IMR-90 (cell line): Measurements from ENCODE around the gene SLIT3. TPM values are rescaled to one million over a fixed set of nuclear protein-coding genes. Genes with fewer than 3 reads are reported as not detected.

Source experiments
- ATAC-seq: fragments of 200-7000 bp; cut with Tn5 transposase; 2 replicates; pipeline ENCODE4 v1.9.1; 2020; ENCODE audit warnings: low read depth, mild to moderate bottlenecking, moderate library complexity
- BruUV-seq: library from RNA; stranded (reverse); fragments of 400-500 nt; replicated peaks from 2 replicates; lab custom pipeline; 2021; lab: Mats Ljungman, UMichigan
- CTCF ChIA-PET: fragments of 300-600 bp; formaldehyde crosslinking; extraction: SDS; loops from one replicate; lab custom pipeline; 2021; ENCODE audit warnings: antibody characterized with exemption; lab: Yijun Ruan, JAX
- POLR2A ChIA-PET: fragments of 300-600 bp; sonication (Branson Sonifier 250); formaldehyde crosslinking; loops from one replicate; lab custom pipeline; 2022; ENCODE audit warnings: antibody characterized with exemption; ENCODE audit not compliant: unreplicated experiment; lab: Charles Lee
- DNase-seq: peaks from one replicate; pipeline ENCODE4 v3.0.0; 2013
- H2AFZ ChIP-seq: replicated peaks from 2 replicates; pipeline ENCODE3; 2013; ENCODE audit warnings: low read length, mild to moderate bottlenecking; ENCODE audit not compliant: poor library complexity
- H2AK5ac ChIP-seq: 2 replicates; pipeline ENCODE4 v1.6.1; 2013; ENCODE audit warnings: low read depth, low read length, inconsistent platforms
- H2AK9ac ChIP-seq: replicated peaks from 2 replicates; pipeline ENCODE3; 2013; ENCODE audit warnings: mild to moderate bottlenecking, low read depth, low read length, moderate library complexity; ENCODE audit not compliant: poor library complexity
- H2BK120ac ChIP-seq: 2 replicates; pipeline ENCODE4 v1.6.1; 2013; ENCODE audit warnings: low read depth, low read length, inconsistent platforms
- H2BK15ac ChIP-seq: 3 replicates; pipeline ENCODE4 v1.6.1; 2013; ENCODE audit warnings: low read depth, low read length, inconsistent platforms
- H2BK20ac ChIP-seq: 2 replicates; pipeline ENCODE4 v1.6.1; 2013; ENCODE audit warnings: low read depth, mild to moderate bottlenecking, inconsistent platforms, low read length, moderate library complexity
- H2BK5ac ChIP-seq: 2 replicates; pipeline ENCODE4 v1.6.1; 2013; ENCODE audit warnings: mild to moderate bottlenecking, low read depth, low read length, inconsistent platforms; ENCODE audit not compliant: poor library complexity, severe bottlenecking
- H3K14ac ChIP-seq: replicated peaks from 2 replicates; pipeline ENCODE4 v1.6.1; 2013; ENCODE audit warnings: low read depth, low read length, inconsistent platforms
- H3K18ac ChIP-seq: 2 replicates; pipeline ENCODE4 v1.6.1; 2013; ENCODE audit warnings: low read depth, low read length, control low read depth
- H3K23ac ChIP-seq: 2 replicates; pipeline ENCODE4 v1.6.1; 2013; ENCODE audit warnings: low read depth, low read length, inconsistent platforms
- H3K27ac ChIP-seq: 2 replicates; pipeline ENCODE4 v1.5.1; 2013; ENCODE audit warnings: mild to moderate bottlenecking, control low read depth, low read length; ENCODE audit not compliant: insufficient read depth
- H3K27me3 ChIP-seq: 2 replicates; pipeline ENCODE4 v1.6.1; 2013; ENCODE audit warnings: low read length; ENCODE audit not compliant: control insufficient read depth, insufficient read depth
- H3K36me3 ChIP-seq: 2 replicates; pipeline ENCODE4 v1.6.1; 2013; ENCODE audit warnings: low read length, mixed read lengths; ENCODE audit not compliant: control insufficient read depth, insufficient read depth
- H3K4ac ChIP-seq: 2 replicates; pipeline ENCODE4 v1.6.1; 2013; ENCODE audit warnings: low read depth, low read length, inconsistent platforms
- H3K4me1 ChIP-seq: 2 replicates; pipeline ENCODE4 v1.6.1; 2013; ENCODE audit warnings: low read length, mixed read lengths; ENCODE audit not compliant: control insufficient read depth, insufficient read depth
- H3K4me2 ChIP-seq: 2 replicates; pipeline ENCODE4 v1.6.1; 2013; ENCODE audit warnings: low read depth, mild to moderate bottlenecking, control low read depth, low read length, moderate library complexity
- H3K4me3 ChIP-seq: 2 replicates; pipeline ENCODE4 v1.5.1; 2013; ENCODE audit warnings: low read depth, mild to moderate bottlenecking, control low read depth, low read length, moderate library complexity; ENCODE audit not compliant: insufficient read depth
- H3K56ac ChIP-seq: 2 replicates; pipeline ENCODE4 v1.6.1; 2013; ENCODE audit warnings: low read length, inconsistent platforms; ENCODE audit not compliant: insufficient read depth; ENCODE audit errors: extremely low read depth
- H3K79me1 ChIP-seq, 2 experiments: 2 replicates each; pipeline ENCODE4 v1.6.1; 2013; ENCODE audit warnings: low read length in 2 of 2, inconsistent platforms in 1 of 2, low read depth in 1 of 2
- H3K9ac ChIP-seq: 2 replicates; pipeline ENCODE4 v1.6.1; 2013; ENCODE audit warnings: low read depth, low read length, control low read depth
- H3K9me1 ChIP-seq: 2 replicates; pipeline ENCODE4 v1.6.1; 2013; ENCODE audit warnings: low read length, inconsistent platforms; ENCODE audit not compliant: insufficient read depth
- H3K9me3 ChIP-seq: 2 replicates; pipeline ENCODE4 v1.6.1; 2013; ENCODE audit warnings: low read length; ENCODE audit not compliant: control insufficient read depth, insufficient read depth
- H4K20me1 ChIP-seq: 2 replicates; pipeline ENCODE4 v1.6.1; 2013; ENCODE audit warnings: low read length, inconsistent platforms; ENCODE audit not compliant: insufficient read depth
- H4K5ac ChIP-seq: 2 replicates; pipeline ENCODE4 v1.6.1; 2013; ENCODE audit warnings: mild to moderate bottlenecking, low read depth, low read length, control low read depth
- H4K8ac ChIP-seq, 2 experiments: 2 replicates each; pipeline ENCODE4 v1.6.1; 2013; ENCODE audit warnings: low read depth in 2 of 2, low read length in 2 of 2, control low read depth in 1 of 2, inconsistent platforms in 1 of 2
- H4K91ac ChIP-seq: 2 replicates; pipeline ENCODE4 v1.6.1; 2013; ENCODE audit warnings: low read depth, low read length, inconsistent platforms; ENCODE audit not compliant: insufficient read depth
- BHLHE40 ChIP-seq: fragments of 150-350 bp; IDR thresholded peaks from 2 replicates; pipeline ENCODE4 v1.6.1; 2016; ENCODE audit warnings: mild to moderate bottlenecking, low read depth, low read length
- CHD1 ChIP-seq: IDR thresholded peaks from 2 replicates; pipeline ENCODE4 v1.6.1; 2012; ENCODE audit warnings: low read depth, low read length, improper control_type of control experiment
- ELK1 ChIP-seq: fragments of 150-350 bp; IDR thresholded peaks from 2 replicates; pipeline ENCODE4 v1.6.1; 2016; ENCODE audit warnings: low read depth, mild to moderate bottlenecking, low read length, moderate library complexity, borderline replicate concordance
- FOS ChIP-seq: fragments of 150-350 bp; IDR thresholded peaks from 2 replicates; pipeline ENCODE4 v1.6.1; 2016; ENCODE audit warnings: low read depth, low read length
- MAFK ChIP-seq: IDR thresholded peaks from 2 replicates; pipeline ENCODE4 v1.6.1; 2012; ENCODE audit warnings: low read depth, low read length, improper control_type of control experiment
- MAZ ChIP-seq: IDR thresholded peaks from 2 replicates; pipeline ENCODE4 v1.6.1; 2012; ENCODE audit warnings: low read depth, mild to moderate bottlenecking, low read length, improper control_type of control experiment, moderate library complexity, borderline replicate concordance
- MXI1 ChIP-seq: IDR thresholded peaks from 2 replicates; pipeline ENCODE4 v1.6.1; 2012; ENCODE audit warnings: low read depth, mild to moderate bottlenecking, low read length, moderate library complexity, borderline replicate concordance
- NFE2L2 ChIP-seq: fragments of 150-350 bp; IDR thresholded peaks from 2 replicates; pipeline ENCODE4 v1.6.1; 2016; ENCODE audit warnings: low read depth, mild to moderate bottlenecking, low read length
- POLR2A ChIP-seq: IDR thresholded peaks from 2 replicates; pipeline ENCODE4 v1.6.1; 2012; ENCODE audit warnings: mild to moderate bottlenecking, low read depth, low read length
- RAD21 ChIP-seq: IDR thresholded peaks from 2 replicates; pipeline ENCODE4 v1.6.1; 2012; ENCODE audit warnings: low read length, improper control_type of control experiment
- RCOR1 ChIP-seq: IDR thresholded peaks from 2 replicates; pipeline ENCODE4 v1.6.1; 2012; ENCODE audit warnings: mild to moderate bottlenecking, low read length, improper control_type of control experiment; ENCODE audit not compliant: insufficient replicate concordance
- RFX5 ChIP-seq: IDR thresholded peaks from 2 replicates; pipeline ENCODE4 v1.8.0; 2012; ENCODE audit warnings: low read depth, mild to moderate bottlenecking, low read length, moderate library complexity
- USF2 ChIP-seq: fragments of 150-350 bp; IDR thresholded peaks from 2 replicates; pipeline ENCODE4 v1.6.1; 2017; ENCODE audit warnings: mild to moderate bottlenecking, antibody characterized with exemption, low read length, low read depth
- WGBS, 2 experiments: methylation state at CpG; one replicate each; pipeline versions ENCODE4 v1.1.5 to v1.1.7; 2013; ENCODE audit warnings: missing lambda C conversion rate in 2 of 2; ENCODE audit not compliant: insufficient read length in 1 of 2; ENCODE audit errors: extremely low coverage in 2 of 2; 5-methylcytosine and 5-hydroxymethylcytosine counted together
- dilution Hi-C: fragments of 300-500 bp; cut with HindIII; formaldehyde crosslinking; loops from one replicate; pipeline ENCODE4 v1.14.3; 2018; ENCODE audit warnings: low sequenced_read_pairs; ENCODE audit not compliant: unreplicated experiment
- in situ Hi-C: fragments of 300-500 bp; cut with MboI; formaldehyde crosslinking; loops from 3 replicates; pipeline ENCODE4 v1.14.3; 2019; ENCODE audit warnings: low sequenced_read_pairs, inconsistent platforms, mixed read lengths
- intact Hi-C: fragments of 100-400 bp; cut with micrococcal nuclease; formaldehyde crosslinking; loops from 2 replicates; pipeline ENCODE4 v1.10.0; 2022
- polyA plus RNA-seq, 3 experiments: library from polyadenylated mRNA; depleted of rRNA; stranded (reverse); fragments of >200 nt; gene quantifications; 2 replicates each; pipeline ENCODE4 v1.2.3, GENCODE V29; 2012; ENCODE audit warnings: low replicate concordance in 1 of 3
- total RNA-seq: library from RNA; depleted of rRNA; stranded (reverse); fragments of >200 nt; gene quantifications from 2 replicates; pipeline ENCODE4 v1.2.3, GENCODE V29; 2012

SLIT3 gene
- total and polyA plus RNA-seq, 2 of the 4 experiments (the other 2 are of a cell fraction), result 0.18 to 0.50 TPM

- H4K5ac ChIP-seq, result no peak overlapping the region
- no peak overlapping the region for H2BK20ac ChIP-seq
- no peak overlapping the region for H3K4me2 ChIP-seq
- BruUV-seq, result no TSS peak
- no peak overlapping the region for H3K4me3 ChIP-seq
- DNase-seq, result no peak
- H4K91ac ChIP-seq, result no peak overlapping the region
- ChIA-PET POLR2A (no interaction called here), CTCF (interaction anchor here (1.0 kb wide), 1 partner anchor 12 kb away, joined by 3 read pairs; no protein-coding TSS in a partner anchor)
- no peak overlapping the region for H3K27ac ChIP-seq
- H3K4ac ChIP-seq, result no peak overlapping the region
- no peak for ATAC-seq
- H2BK5ac ChIP-seq, result no peak overlapping the region
- dilution Hi-C loops (no loop called here), intact Hi-C loops (no loop called here), in situ Hi-C loops (loop anchor here (25.0 kb wide), 1 partner anchor 551 kb away; no protein-coding TSS in a partner anchor)
- TF ChIP-seq CHD1 (no peak), MAZ (no peak), NFE2L2 (no peak), RAD21 (no peak), FOS (no peak), MAFK (no peak), POLR2A (no peak), RFX5 (no peak), BHLHE40 (no peak), MXI1 (no peak), RCOR1 (no peak), USF2 (no peak), ELK1 (no peak)
- no peak overlapping the region for H2BK15ac ChIP-seq
- no peak overlapping the region for H3K18ac ChIP-seq
- WGBS, 2 experiments, result no CpG with 5 or more reads among the region's 4 CpGs
- no peaks in the 10 kb centered on the region for H4K20me1 ChIP-seq
- no peak overlapping the region for H2AK9ac ChIP-seq
- H2BK120ac ChIP-seq, result no peak overlapping the region
- H3K56ac ChIP-seq, result no peak overlapping the region
- H2AFZ ChIP-seq, result no peak overlapping the region
- H3K23ac ChIP-seq, result no peak overlapping the region
- H3K4me1 ChIP-seq, result no peaks in the 10 kb centered on the region
- no peak overlapping the region for H2AK5ac ChIP-seq
- no peak overlapping the region for H3K14ac ChIP-seq
- H4K8ac ChIP-seq, result no peak overlapping the region
- no peaks in the 10 kb centered on the region for H3K79me1 ChIP-seq
- no peak overlapping the region for H3K9ac ChIP-seq
- no peaks in the 10 kb centered on the region for H3K9me3 ChIP-seq
- no peaks in the 10 kb centered on the region for H3K9me1 ChIP-seq
- no peaks in the 10 kb centered on the region for H3K36me3 ChIP-seq
- H3K27me3 ChIP-seq, result no peaks in the 10 kb centered on the region
Observed at GRCh38 chr5:168813184-168813968, 487.6 kb downstream of the SLIT3 start.
